ENCODE data around the gene CADM4. TPM values are rescaled to one million over a fixed set of nuclear protein-coding genes. Genes with fewer than 3 reads are reported as not detected.
A peak's percentile ranks its signal among the peaks of the same experiment; 100 is the strongest.

The CADM4 gene
- total RNA-seq, 1 experiment from 2014 or later = 28.7 TPM

DNA sequence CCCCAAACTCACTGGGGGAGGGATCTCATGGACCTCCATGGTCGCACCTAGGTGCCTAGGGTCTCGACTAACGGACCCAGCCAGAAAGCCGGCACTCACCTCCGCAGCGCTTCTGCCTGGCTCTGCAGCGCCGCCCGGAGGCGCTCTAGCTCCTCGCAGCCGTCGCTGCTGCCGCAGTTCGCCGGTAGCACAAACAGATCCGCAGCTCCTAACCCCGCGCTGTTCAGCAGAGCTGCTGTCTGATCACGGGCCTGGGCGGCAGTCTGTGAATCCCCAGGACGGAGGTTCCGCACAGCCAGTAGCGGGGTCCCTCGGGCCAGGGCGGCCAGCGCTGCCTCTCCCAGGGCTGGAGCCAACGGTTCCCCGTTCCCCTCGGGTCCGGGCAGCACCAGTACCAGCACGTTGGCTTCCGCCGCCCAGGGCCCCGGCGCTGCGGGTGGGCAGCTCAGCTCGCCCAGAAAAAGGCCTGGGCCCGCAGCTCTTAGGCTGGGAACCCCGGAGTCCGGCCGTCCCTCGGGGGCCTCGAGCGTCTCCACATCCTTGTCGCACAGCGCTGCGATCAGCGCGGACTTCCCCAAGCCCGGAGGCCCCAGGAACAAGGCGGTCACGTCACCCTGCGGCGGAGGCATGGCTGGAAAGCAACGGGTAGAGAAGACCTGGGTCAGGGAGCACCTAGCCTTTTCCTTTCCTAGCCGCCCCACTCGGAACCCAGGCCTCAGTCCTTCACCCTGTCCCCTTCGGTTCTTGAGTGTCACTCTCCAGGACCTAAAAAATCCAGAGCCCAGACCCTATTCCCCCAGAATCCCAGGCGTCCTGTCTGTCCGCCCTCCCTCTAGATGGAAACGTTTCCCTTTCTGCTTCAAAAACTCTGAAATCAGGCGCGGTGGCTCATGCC is 44.7 kb downstream of the CADM4 start:
- intact Hi-C loops (cut with micrococcal nuclease; ENCODE audit: unreplicated experiment) = loop anchor here (5.0 kb wide), 1 partner anchor 148 kb away; no protein-coding TSS in a partner anchor
- ChIA-PET CTCF (interaction anchor here (0.6 to 2.1 kb wide), 12 partner anchors 10 to 607 kb away, joined by 3 to 25 read pairs (median 5); no protein-coding TSS in a partner anchor), POLR2A (ENCODE audit: low non-redundant PET) (interaction anchor here (0.8 kb wide), 2 partner anchors 40 to 450 kb away, joined by 5 read pairs; no protein-coding TSS in a partner anchor)
- DNase-seq (ENCODE audit: low spot score) = peak; percentile 80
- peak overlapping the region; percentile 78 for H3K4me3 ChIP-seq (ENCODE audit: low read depth, low read length, poor library complexity, severe bottlenecking)
- peak overlapping the region; percentile 88 for H3K27ac ChIP-seq (ENCODE audit: low read depth, low read length, poor library complexity, severe bottlenecking)
- no peaks in the 10 kb centered on the region for H3K9me3 ChIP-seq (ENCODE audit: low read depth, low read length, poor library complexity, severe bottlenecking)
- peaks cover 12% of the 10 kb centered on the region for H3K4me1 ChIP-seq (ENCODE audit: insufficient read depth, low read length, poor library complexity, severe bottlenecking)
- H3K27me3 ChIP-seq (replicated peaks; ENCODE audit: insufficient read depth, low read depth, low read length, poor library complexity) = no peaks in the 10 kb centered on the region
- peaks cover 27% of the 10 kb centered on the region for H3K36me3 ChIP-seq (ENCODE audit: insufficient read depth, low read length, poor library complexity, severe bottlenecking)
- TF ChIP-seq, protein P1, sequence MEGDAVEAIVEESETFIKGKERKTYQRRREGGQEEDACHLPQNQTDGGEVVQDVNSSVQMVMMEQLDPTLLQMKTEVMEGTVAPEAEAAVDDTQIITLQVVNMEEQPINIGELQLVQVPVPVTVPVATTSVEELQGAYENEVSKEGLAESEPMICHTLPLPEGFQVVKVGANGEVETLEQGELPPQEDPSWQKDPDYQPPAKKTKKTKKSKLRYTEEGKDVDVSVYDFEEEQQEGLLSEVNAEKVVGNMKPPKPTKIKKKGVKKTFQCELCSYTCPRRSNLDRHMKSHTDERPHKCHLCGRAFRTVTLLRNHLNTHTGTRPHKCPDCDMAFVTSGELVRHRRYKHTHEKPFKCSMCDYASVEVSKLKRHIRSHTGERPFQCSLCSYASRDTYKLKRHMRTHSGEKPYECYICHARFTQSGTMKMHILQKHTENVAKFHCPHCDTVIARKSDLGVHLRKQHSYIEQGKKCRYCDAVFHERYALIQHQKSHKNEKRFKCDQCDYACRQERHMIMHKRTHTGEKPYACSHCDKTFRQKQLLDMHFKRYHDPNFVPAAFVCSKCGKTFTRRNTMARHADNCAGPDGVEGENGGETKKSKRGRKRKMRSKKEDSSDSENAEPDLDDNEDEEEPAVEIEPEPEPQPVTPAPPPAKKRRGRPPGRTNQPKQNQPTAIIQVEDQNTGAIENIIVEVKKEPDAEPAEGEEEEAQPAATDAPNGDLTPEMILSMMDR (conservative IDR thresholded peaks at IDR 0.05; ENCODE audit: low read depth, low read length) = peak; percentile 91
- TF ChIP-seq EZH2 (IDR thresholded peaks at IDR 0.05; ENCODE audit: borderline replicate concordance, low read depth, low read length, poor library complexity, severe bottlenecking) = no peak
- BruUV-seq (replicated peaks) = no TSS peak

DNA sequence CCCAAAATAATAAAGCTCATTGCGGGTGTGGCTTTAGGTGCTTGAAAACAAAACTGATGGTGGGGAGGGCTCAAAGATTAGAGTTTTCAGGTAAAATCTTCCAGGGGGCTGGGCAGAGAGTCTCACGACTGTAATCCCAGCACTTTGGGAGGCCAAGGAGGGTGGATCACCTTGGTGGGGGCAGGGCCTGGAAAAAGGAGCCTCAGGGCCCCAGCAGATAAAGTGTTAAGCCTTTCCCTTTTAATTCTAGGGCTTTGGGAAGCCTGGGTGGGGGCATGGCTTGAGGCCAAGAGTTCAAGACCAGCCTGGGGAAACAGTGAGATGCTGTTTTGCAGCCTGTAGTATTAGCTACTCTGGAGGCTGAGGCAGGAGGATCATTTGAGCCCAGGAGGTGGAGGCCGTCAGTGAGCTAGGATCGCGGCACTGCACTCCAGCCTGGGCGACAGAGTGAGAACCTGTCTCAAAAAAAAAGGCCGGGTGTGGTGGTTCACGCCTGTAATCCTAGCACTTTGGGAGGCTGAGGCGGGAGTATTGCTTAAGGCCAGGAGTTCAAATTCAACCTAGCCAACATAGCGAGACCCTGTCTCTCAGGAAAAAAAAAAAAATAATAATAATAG is 45.5 kb downstream of the CADM4 start:
- intact Hi-C loops (cut with micrococcal nuclease; ENCODE audit: unreplicated experiment) = no loop called here
- BruUV-seq (replicated peaks) = no TSS peak
- POLR2A ChIA-PET (ENCODE audit: low non-redundant PET) = interaction anchor here (0.8 kb wide), 1 partner anchor 39 kb away, joined by 5 read pairs; no protein-coding TSS in a partner anchor

DNA sequence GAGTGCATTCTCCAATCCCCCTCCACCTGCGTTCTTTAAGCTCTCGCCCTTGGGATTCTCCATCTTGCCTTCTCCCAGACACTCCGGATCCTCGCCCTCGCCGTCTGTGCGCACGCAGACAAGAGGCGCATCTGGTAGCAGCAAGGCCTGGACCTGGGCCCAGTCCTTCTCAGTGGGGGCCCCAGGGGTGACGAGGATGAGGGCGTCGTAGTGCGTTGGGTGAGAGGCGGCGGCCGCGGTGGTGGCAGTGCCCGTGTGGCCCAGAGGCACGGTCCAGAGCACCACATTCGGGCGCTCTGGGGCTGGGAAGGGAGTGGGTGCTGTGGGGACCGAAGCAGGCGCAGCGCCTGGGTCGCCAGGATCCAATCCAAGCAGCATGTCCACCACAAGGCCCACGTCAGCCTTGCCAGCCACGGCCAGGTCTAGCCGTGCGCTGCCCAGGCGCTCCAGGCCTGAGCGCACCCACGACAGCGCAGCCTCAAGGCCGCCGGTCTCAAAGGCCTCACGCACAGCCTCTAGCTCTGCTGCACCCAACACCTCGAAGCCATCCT is 46.8 kb downstream of the CADM4 start:
- H3K27ac ChIP-seq (ENCODE audit: low read depth, low read length, poor library complexity, severe bottlenecking) = no peak overlapping the region
- H3K4me3 ChIP-seq (ENCODE audit: low read depth, low read length, poor library complexity, severe bottlenecking) = no peak overlapping the region
- intact Hi-C loops (cut with micrococcal nuclease; ENCODE audit: unreplicated experiment) = no loop called here
- H3K4me1 ChIP-seq (ENCODE audit: insufficient read depth, low read length, poor library complexity, severe bottlenecking) = peaks cover 12% of the 10 kb centered on the region
- POLR2A ChIA-PET (ENCODE audit: low non-redundant PET) = no interaction called here
- CTCF ChIA-PET = no interaction called here
- no peak for DNase-seq (ENCODE audit: low spot score)
- peaks cover 13% of the 10 kb centered on the region for H3K36me3 ChIP-seq (ENCODE audit: insufficient read depth, low read length, poor library complexity, severe bottlenecking)
- BruUV-seq (replicated peaks) = no TSS peak
- no peaks in the 10 kb centered on the region for H3K9me3 ChIP-seq (ENCODE audit: low read depth, low read length, poor library complexity, severe bottlenecking)
- H3K27me3 ChIP-seq (replicated peaks; ENCODE audit: insufficient read depth, low read depth, low read length, poor library complexity) = no peaks in the 10 kb centered on the region
- TF ChIP-seq EZH2 (IDR thresholded peaks at IDR 0.05; ENCODE audit: borderline replicate concordance, low read depth, low read length, poor library complexity, severe bottlenecking) = no peak
- TF ChIP-seq, protein P1 (conservative IDR thresholded peaks at IDR 0.05; ENCODE audit: low read depth, low read length) = no peak

More for the DNA sequence above, 45.5 kb downstream of the CADM4 start:
- TF ChIP-seq, protein P1 (conservative IDR thresholded peaks at IDR 0.05; ENCODE audit: low read depth, low read length) = no peak
- TF ChIP-seq EZH2 (IDR thresholded peaks at IDR 0.05; ENCODE audit: borderline replicate concordance, low read depth, low read length, poor library complexity, severe bottlenecking) = no peak
- CTCF ChIA-PET = interaction anchor here (0.6 to 2.1 kb wide), 12 partner anchors 9 to 607 kb away, joined by 3 to 25 read pairs (median 4); no protein-coding TSS in a partner anchor
- Histone ChIP-seq H3K4me1 (ENCODE audit: insufficient read depth, low read length, poor library complexity, severe bottlenecking) (peaks cover 12% of the 10 kb centered on the region), H3K27ac (ENCODE audit: low read depth, low read length, poor library complexity, severe bottlenecking) (no peak overlapping the region), H3K27me3 (replicated peaks; ENCODE audit: insufficient read depth, low read depth, low read length, poor library complexity) (no peaks in the 10 kb centered on the region), H3K36me3 (ENCODE audit: insufficient read depth, low read length, poor library complexity, severe bottlenecking) (peaks cover 20% of the 10 kb centered on the region), H3K4me3 (ENCODE audit: low read depth, low read length, poor library complexity, severe bottlenecking) (peak overlapping the region; percentile 78), H3K9me3 (ENCODE audit: low read depth, low read length, poor library complexity, severe bottlenecking) (no peaks in the 10 kb centered on the region)
- no peak for DNase-seq (ENCODE audit: low spot score)
